ENCODE measurements around the gene ARHGAP31.
A peak's percentile ranks its signal among the peaks of the same experiment; 100 is the strongest.

The ARHGAP31 gene

GRCh38 chr3:119453822-119454221 lies 159.6 kb downstream of the ARHGAP31 start:
- FAIRE-seq: no peak

GRCh38 chr3:119456469-119456868 lies 162.3 kb downstream of the ARHGAP31 start:
- FAIRE-seq: no peak

- no peak for FAIRE-seq
These were observed 163.1 kb downstream of the ARHGAP31 start for GRCh38 chr3:119457246-119457645.

GRCh38 chr3:119463171-119464169 lies 169.3 kb downstream of the ARHGAP31 start, which contains the start of gene TMEM39A:
TMEM39A (minus strand) TSS chr3:119463615; CDS start chr3:119462074, 1,541 bp downstream.
- peak; percentile 97 for FAIRE-seq

- FAIRE-seq: no peak
These were observed 173.9 kb downstream of the ARHGAP31 start for GRCh38 chr3:119468041-119468440.

- no peak for FAIRE-seq
These were observed 175.4 kb downstream of the ARHGAP31 start for GRCh38 chr3:119469418-119470189.

All from G401.6 (cell line).